GM18909 (cell line): Measurements from ENCODE around the gene CHDH.

Source experiments
- ATAC-seq: cut with Tn5 transposase; IDR thresholded peaks from one replicate; pipeline ENCODE4 v1.9.1; 2021; ENCODE audit warnings: mild to moderate bottlenecking; ENCODE audit not compliant: unreplicated experiment, poor library complexity

Gene CHDH

GRCh38 chr3:53856964-53857363 is 10.7 kb upstream of the CHDH start:
- no peak for ATAC-seq

DNA sequence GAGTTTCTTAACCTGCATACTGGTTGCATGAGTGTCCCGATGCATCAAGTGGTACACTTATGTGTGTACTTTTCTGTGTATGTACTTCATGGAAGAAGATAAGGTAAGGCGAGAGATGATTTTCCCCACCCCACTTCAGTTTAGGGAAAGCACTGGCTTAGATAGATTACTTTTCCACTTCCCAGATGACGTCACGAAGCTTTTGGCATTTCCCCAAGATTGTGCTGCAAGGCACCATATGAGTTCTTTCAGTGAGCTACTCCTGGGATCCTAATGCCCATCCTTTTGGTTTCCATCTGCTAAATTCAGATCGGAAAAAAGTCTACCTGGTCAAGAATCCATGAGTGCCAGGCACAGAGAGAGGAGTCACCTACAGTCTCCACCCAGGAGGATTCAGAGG is 4.7 kb upstream of the CHDH start:
- ATAC-seq = no peak

DNA sequence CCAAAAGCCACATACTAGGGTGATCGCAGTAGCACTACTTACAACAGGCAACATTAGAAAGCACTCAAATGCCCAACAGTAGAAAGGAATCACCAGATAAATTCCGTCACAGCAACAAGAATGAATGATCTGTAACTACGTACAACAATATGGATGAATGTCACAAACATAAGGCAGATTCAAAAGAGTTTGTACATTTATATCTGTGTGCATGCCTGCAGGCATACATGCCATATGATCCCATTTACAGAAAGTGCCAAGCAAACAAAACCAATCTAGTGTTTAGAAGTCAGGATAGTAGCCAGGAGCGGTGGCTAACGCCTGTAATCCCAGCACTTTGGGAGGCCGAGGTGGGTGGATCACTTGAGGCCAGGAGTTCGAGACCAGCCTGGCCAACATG is 3.7 kb upstream of the CHDH start:
- no peak for ATAC-seq

- no peak for ATAC-seq
Measured at GRCh38 chr3:53846851-53847155, 584 bp upstream of the CHDH start.

- no peak for ATAC-seq
Measured at GRCh38 chr3:53845881-53846133, 412 bp downstream of the CHDH start.

GRCh38 chr3:53845103-53845880 is 927 bp downstream of the CHDH start:
- peak; percentile 23 for ATAC-seq

- ATAC-seq = peak; percentile 5
Measured at GRCh38 chr3:53844262-53845102, 1.7 kb downstream of the CHDH start.

DNA sequence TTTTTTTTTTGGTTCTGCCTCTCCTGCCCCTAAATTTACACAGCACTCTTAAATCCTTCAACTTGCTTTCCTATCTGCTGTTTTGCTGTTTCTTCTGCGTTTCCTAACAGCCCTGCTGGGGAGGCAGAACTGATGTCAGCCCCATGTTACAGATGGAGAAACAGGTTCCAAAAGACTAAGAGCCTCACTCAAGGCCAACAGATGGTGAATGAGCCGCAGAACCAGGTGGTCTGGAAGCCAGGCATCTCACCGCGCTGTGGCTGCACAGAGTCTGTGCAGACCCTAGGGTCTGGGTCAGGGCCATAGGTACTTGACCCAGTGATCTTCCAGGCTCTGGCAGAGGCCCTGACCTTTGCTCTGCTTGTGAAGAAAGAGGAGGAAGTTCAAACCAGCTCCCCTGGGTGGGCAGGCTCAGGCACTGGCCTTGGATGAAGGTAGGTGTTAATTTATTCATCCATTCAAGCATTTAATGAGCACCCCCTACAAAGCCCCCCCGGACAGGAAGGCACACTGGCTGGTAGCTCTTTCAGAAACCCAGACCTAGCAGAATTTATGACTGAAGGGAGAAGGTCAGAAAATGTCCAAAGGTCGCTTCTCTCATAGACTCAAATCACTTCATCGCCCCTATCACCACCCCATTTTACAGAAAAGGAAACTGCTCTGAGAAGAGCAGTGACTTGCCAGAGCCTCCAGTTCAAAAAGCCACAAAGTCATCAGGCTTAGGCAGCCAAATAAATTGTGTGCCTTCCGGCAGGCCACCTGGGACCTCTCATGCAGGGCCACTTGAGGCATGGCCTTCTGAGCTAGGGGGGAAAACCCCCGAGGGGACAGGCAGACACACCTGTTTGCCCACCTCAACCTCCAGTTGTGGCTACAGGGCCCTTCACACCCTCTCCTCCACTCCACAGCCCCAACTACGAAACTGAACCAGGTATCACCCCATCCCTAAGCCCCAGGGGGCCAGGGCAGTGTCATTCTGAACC is 2.7 kb downstream of the CHDH start:
- peak; percentile 50 for ATAC-seq

GRCh38 chr3:53842436-53843194 is 3.6 kb downstream of the CHDH start:
- no peak for ATAC-seq

GRCh38 chr3:53841296-53841695 is 4.9 kb downstream of the CHDH start:
- ATAC-seq = no peak

DNA sequence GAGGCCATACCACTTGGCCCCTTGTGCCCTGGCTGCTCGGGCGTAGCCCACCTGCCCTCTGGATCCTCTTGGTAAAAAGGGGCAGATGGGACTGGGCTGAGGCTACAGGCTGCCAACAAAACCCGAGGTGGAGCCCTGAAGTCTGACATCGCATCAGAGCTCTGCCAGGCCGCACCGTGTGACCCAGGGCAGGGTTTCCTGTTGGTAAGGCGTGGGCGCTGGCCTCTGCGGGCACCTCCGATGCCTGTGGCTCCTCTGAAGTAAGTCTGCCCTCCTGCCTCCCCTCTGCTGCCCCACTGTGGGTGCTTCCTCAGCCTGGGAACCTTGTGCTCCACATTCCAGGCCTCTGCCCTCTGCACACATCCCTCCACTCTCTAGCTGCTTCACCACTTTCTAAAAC is 8.9 kb downstream of the CHDH start:
- ATAC-seq = no peak

GRCh38 chr3:53836084-53836872 is 9.9 kb downstream of the CHDH start:
- no peak for ATAC-seq

GRCh38 chr3:53835257-53835656 is 11.0 kb downstream of the CHDH start:
- no peak for ATAC-seq

- no peak for ATAC-seq
Measured at GRCh38 chr3:53834429-53835095, 11.7 kb downstream of the CHDH start.

- no peak for ATAC-seq
Measured at GRCh38 chr3:53833700-53834099, 12.5 kb downstream of the CHDH start.

GRCh38 chr3:53833053-53833645 is 13.1 kb downstream of the CHDH start:
- ATAC-seq = no peak

GRCh38 chr3:53830944-53831343 is 15.3 kb downstream of the CHDH start:
- no peak for ATAC-seq

GRCh38 chr3:53829605-53830004 is 16.6 kb downstream of the CHDH start:
- no peak for ATAC-seq

GRCh38 chr3:53828581-53828980 is 17.6 kb downstream of the CHDH start:
- ATAC-seq = no peak
